K562 (cell line): ENCODE measurements around the gene CSF2. TPM values are rescaled to one million over a fixed set of nuclear protein-coding genes. Genes with fewer than 3 reads are reported as not detected.

Experiments used
- CREM ChIP-seq: IDR thresholded peaks from 2 replicates; pipeline ENCODE4 v1.6.1; 2014; ENCODE audit warnings: antibody characterized with exemption, low read depth
- EHMT2 ChIP-seq: fragments of 450-650 bp; IDR thresholded peaks from 2 replicates; pipeline ENCODE4 v1.6.1; 2018; ENCODE audit warnings: antibody characterized with exemption
- FIP1L1 ChIP-seq: fragments of 200-400 bp; formaldehyde crosslinking; IDR thresholded peaks from 2 replicates; pipeline ENCODE4 v1.6.1; 2018; ENCODE audit warnings: mild to moderate bottlenecking, low read depth, low read length; ENCODE audit not compliant: poor library complexity, severe bottlenecking
- MAFF ChIP-seq: IDR thresholded peaks from 2 replicates; pipeline ENCODE4 v1.6.1; 2012; ENCODE audit warnings: low read length, improper control_type of control experiment
- MEF2A ChIP-seq: IDR thresholded peaks from 2 replicates; pipeline ENCODE4 v1.6.1; 2011; ENCODE audit warnings: low read depth, mild to moderate bottlenecking, low read length, moderate library complexity; ENCODE audit not compliant: control insufficient read depth
- MEF2D ChIP-seq: conservative IDR thresholded peaks from 2 replicates; pipeline ENCODE4 v1.6.1; 2016; ENCODE audit warnings: low read depth, missing genetic modification characterization, missing compliant biosample characterization
- NCOA2 ChIP-seq, 2 experiments: fragments of 450-650 bp; IDR thresholded peaks; 2 replicates each; pipeline ENCODE4 v1.6.1; 2018; ENCODE audit warnings: mild to moderate bottlenecking in 2 of 2, moderate library complexity in 1 of 2; ENCODE audit not compliant: partially characterized antibody in 2 of 2
- TBL1XR1 ChIP-seq, 2 experiments: IDR thresholded peaks; 2 replicates each; pipeline ENCODE4 v1.6.1; 2012; ENCODE audit warnings: improper control_type of control experiment in 2 of 2, low read length in 2 of 2, mild to moderate bottlenecking in 1 of 2
- ZNF12 ChIP-seq: sonication (generic); formaldehyde crosslinking; IDR thresholded peaks from 2 replicates; pipeline ENCODE4 v1.4.0; 2020; ENCODE audit warnings: mild to moderate bottlenecking, missing genetic modification reagents
- polyA plus RNA-seq, 8 experiments: library from polyadenylated mRNA; depleted of rRNA in 4 of 8; stranded (reverse) in 5 of 8; unstranded in 3 of 8; fragments of >200 nt; fragmentation: Nextera tagmentation in 2 of 8; fragmentation: Illumina TruSeq in 1 of 8; extraction: Ambion mirVana in 2 of 8; extraction: Trizol in 1 of 8; gene quantifications; 2 replicates each; pipeline versions ENCODE4 v1.2.1 to v1.2.3, GENCODE V29; 2011 to 2014; ENCODE audit warnings: inconsistent platforms in 1 of 8, missing spikeins in 1 of 8
- total RNA-seq, 7 experiments: library from RNA; depleted of rRNA in 6 of 7; stranded (reverse); fragments of >200 nt in 6 of 7; fragmentation: Illumina TruSeq in 2 of 7; extraction: Trizol in 2 of 7; gene quantifications; 2 replicates each; pipeline versions ENCODE4 v1.2.1 to v1.2.3, GENCODE V29; 2011 to 2021; ENCODE audit warnings: low replicate concordance in 1 of 7
- TF ChIP-seq, protein P1 (sequence below), 2 experiments: fragments of 450-650 bp; IDR thresholded peaks; 2 replicates each; pipeline ENCODE4 v1.6.1; 2016; ENCODE audit warnings: mild to moderate bottlenecking in 2 of 2, borderline replicate concordance in 1 of 2, low read depth in 1 of 2, moderate library complexity in 1 of 2
- TF ChIP-seq, protein P2 (sequence below): fragments of 450-650 bp; formaldehyde crosslinking; IDR thresholded peaks from 2 replicates; pipeline ENCODE4 v1.4.0; 2020; ENCODE audit warnings: mild to moderate bottlenecking, mixed read lengths
- TF ChIP-seq, protein P3 (sequence below): fragments of 450-650 bp; IDR thresholded peaks from 2 replicates; pipeline ENCODE4 v1.6.1; 2016; ENCODE audit warnings: low read depth, mild to moderate bottlenecking, moderate library complexity
- TF ChIP-seq, protein P4 (sequence below), 2 experiments: fragments of 200-800 bp in 1 of 2; sonication (Bioruptor generic) in 1 of 2; sonication (generic) in 1 of 2; formaldehyde crosslinking in 1 of 2; IDR thresholded peaks in 1 of 2; conservative IDR thresholded peaks in 1 of 2; 2 replicates each; pipeline versions ENCODE4 v1.5.0 to v1.6.1; 2016 to 2020; ENCODE audit warnings: missing compliant biosample characterization in 1 of 2, missing genetic modification characterization in 1 of 2, missing genetic modification reagents in 1 of 2

The CSF2 gene
- total and polyA plus RNA-seq, 9 of the 15 experiments (the other 6 are each of a cell fraction or from before 2014, with no cell fraction given), result 0.25 to 0.29 TPM; not detected in 7

DNA sequence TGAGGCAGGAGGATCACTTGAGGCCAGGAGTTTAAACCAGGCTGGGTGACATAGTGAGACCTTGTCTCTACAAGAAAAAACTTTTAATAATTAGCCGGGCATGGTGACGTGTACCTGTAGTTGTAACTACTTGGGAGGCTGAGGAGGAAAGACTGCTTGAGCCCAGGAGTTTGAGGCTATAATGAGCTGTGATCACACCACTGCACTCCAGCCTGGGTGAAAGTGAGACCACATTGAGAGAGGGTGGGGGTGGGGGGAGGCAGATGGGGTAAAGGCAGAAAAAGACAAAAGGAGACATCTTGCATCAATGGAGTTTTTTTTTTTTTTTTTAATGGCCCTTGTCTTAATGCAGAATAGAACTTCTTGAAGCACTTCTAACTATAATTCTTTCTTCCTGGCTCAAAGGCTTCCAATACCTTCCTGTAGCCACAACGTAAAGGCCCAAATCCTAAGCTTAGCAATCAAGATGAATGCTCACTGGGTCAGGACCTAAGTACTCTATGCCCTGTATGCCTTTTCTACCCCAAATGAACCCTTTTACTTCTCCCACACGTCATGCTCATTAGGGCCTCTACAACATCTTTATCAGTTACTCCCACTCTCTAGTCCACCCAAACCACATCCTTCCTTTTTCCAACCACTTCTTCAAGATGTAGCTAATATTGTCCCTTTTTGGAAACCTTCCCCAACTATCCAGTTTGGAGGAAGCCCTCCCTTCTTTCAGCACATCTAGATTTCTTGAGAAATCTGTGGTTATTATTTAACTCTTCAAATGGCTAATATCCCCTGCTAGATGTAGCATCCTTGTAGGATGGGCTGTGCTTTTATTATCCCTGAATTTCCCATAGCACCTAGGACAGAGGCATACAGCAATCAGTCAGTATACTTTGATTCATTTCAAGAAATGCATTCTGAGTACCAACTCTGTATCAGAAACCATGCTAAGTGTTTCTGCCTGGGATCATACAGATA, 40.8 kb downstream of the CSF2 start (continued):
- TF ChIP-seq, protein P1, sequence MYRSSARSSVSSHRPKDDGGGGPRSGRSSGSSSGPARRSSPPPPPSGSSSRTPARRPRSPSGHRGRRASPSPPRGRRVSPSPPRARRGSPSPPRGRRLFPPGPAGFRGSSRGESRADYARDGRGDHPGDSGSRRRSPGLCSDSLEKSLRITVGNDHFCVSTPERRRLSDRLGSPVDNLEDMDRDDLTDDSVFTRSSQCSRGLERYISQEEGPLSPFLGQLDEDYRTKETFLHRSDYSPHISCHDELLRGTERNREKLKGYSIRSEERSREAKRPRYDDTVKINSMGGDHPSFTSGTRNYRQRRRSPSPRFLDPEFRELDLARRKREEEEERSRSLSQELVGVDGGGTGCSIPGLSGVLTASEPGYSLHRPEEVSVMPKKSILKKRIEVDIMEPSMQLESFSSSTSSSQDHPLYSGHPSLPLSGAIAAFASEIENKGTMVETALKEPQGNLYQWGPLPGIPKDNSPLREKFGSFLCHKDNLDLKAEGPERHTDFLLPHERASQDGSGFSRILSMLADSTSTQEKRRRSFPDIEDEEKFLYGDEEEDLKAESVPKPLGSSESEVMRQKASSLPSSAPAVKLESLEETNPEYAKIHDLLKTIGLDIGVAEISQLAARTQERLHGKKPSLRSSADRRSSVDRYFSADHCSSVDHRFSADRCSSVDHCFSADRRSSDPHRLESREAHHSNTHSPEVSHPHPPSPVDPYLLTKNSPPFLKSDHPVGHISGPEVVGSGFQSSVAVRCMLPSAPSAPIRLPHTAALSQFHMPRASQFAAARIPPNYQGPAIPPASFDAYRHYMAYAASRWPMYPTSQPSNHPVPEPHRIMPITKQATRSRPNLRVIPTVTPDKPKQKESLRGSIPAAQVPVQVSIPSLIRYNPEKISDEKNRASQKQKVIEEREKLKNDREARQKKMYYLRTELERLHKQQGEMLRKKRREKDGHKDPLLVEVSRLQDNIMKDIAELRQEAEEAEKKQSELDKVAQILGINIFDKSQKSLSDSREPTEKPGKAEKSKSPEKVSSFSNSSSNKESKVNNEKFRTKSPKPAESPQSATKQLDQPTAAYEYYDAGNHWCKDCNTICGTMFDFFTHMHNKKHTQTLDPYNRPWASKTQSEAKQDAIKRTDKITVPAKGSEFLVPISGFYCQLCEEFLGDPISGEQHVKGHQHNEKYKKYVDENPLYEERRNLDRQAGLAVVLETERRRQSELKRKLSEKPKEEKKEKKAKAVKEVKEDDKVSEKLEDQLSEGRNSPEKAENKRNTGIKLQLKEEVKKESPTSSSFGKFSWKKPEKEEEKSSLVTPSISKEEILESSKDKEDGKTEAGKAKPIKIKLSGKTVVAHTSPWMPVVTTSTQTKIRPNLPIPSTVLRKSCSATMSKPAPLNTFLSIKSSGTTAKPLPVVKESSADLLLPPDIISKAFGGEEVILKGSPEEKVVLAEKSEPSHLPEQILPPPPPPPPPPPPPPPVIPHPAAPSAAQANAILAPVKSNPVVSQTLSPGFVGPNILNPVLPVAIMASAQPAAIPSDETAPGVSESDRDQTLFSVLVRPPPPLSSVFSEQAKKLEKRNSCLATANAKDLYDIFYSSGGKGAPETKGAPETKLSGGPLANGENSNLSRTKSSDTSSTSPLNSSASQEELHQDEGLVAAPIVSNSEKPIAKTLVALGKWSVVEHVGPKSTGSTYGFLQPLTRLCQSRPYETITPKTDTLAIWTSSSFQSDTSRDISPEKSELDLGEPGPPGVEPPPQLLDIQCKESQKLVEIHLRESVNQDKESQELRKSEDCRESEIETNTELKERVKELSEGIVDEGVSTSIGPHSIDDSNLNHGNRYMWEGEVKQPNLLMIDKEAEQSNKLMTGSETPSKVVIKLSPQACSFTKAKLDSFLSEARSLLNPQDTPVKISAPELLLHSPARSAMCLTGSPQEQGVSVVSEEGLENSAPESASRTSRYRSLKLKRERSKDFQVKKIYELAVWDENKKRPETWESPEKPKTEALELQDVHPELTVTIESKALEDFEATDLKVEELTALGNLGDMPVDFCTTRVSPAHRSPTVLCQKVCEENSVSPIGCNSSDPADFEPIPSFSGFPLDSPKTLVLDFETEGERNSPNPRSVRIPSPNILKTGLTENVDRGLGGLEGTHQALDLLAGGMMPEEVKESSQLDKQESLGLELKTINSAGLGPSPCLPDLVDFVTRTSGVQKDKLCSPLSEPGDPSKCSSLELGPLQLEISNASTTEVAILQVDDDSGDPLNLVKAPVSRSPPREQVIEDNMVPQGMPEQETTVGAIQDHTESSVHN (IDR thresholded peaks at IDR 0.05; ENCODE audit: borderline replicate concordance in 1 of 2, low read depth in 1 of 2), result peak in 1 of 2 experiments; percentile 51; a peak in 1 of 4 replicates
- TF ChIP-seq, protein P2, sequence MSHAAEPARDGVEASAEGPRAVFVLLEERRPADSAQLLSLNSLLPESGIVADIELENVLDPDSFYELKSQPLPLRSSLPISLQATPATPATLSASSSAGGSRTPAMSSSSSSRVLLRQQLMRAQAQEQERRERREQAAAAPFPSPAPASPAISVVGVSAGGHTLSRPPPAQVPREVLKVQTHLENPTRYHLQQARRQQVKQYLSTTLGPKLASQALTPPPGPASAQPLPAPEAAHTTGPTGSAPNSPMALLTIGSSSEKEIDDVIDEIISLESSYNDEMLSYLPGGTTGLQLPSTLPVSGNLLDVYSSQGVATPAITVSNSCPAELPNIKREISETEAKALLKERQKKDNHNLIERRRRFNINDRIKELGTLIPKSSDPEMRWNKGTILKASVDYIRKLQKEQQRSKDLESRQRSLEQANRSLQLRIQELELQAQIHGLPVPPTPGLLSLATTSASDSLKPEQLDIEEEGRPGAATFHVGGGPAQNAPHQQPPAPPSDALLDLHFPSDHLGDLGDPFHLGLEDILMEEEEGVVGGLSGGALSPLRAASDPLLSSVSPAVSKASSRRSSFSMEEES, result no peak
- TF ChIP-seq CREM, result peak; percentile 90
- TF ChIP-seq MEF2D (tag), result peak; percentile 98
- no peak for TF ChIP-seq MAFF
- TF ChIP-seq FIP1L1, result no peak
- TF ChIP-seq ZNF12 (CRISPR knock-in tag), result no peak
- TF ChIP-seq NCOA2 (IDR thresholded peaks at IDR 0.05; ENCODE audit: partially characterized antibody in 2 of 2), result peak; percentile 73 to 86
- peak in 1 of 2 experiments; percentile 87; a peak in 2 of 4 replicates for TF ChIP-seq TBL1XR1 (IDR thresholded peaks at IDR 0.05; ENCODE audit: low read length in 2 of 2)
- TF ChIP-seq EHMT2, result peak; percentile 91
- TF ChIP-seq, protein P3, sequence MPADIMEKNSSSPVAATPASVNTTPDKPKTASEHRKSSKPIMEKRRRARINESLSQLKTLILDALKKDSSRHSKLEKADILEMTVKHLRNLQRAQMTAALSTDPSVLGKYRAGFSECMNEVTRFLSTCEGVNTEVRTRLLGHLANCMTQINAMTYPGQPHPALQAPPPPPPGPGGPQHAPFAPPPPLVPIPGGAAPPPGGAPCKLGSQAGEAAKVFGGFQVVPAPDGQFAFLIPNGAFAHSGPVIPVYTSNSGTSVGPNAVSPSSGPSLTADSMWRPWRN, result peak; percentile 94
- TF ChIP-seq, protein P4, sequence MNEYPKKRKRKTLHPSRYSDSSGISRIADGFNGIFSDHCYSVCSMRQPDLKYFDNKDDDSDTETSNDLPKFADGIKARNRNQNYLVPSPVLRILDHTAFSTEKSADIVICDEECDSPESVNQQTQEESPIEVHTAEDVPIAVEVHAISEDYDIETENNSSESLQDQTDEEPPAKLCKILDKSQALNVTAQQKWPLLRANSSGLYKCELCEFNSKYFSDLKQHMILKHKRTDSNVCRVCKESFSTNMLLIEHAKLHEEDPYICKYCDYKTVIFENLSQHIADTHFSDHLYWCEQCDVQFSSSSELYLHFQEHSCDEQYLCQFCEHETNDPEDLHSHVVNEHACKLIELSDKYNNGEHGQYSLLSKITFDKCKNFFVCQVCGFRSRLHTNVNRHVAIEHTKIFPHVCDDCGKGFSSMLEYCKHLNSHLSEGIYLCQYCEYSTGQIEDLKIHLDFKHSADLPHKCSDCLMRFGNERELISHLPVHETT (CRISPR knock-in tag; conservative IDR thresholded peaks at IDR 0.05 in 1 of 2, IDR thresholded peaks at IDR 0.05 in 1 of 2), result peak in 1 of 2 experiments; percentile 79; a peak in 2 of 4 replicates
- peak; percentile 69; the same call in 1 of the 2 replicates for TF ChIP-seq MEF2A
